Type B pancreatic cell (in vitro differentiated cells): ENCODE data around the gene HPSE2. TPM values are rescaled to one million over a fixed set of nuclear protein-coding genes. Genes with fewer than 3 reads are reported as not detected.

Experiments
- DNase-seq: peaks from one replicate; pipeline ENCODE4 v3.0.0; 2021; ENCODE audit warnings: mixed read lengths; ENCODE audit not compliant: unreplicated experiment; ENCODE audit errors: extremely low spot score
- H3K27ac Mint-ChIP-seq: 2 replicates; pipeline ENCODE4 v1.8.0; 2021; ENCODE audit warnings: mild to moderate bottlenecking, mixed read lengths
- H3K27me3 Mint-ChIP-seq: 2 replicates; pipeline ENCODE4 v1.8.0; 2021; ENCODE audit warnings: mixed read lengths
- H3K36me3 Mint-ChIP-seq: 2 replicates; pipeline ENCODE4 v1.8.0; 2021; ENCODE audit warnings: mixed read lengths
- H3K4me1 Mint-ChIP-seq: one replicate; pipeline ENCODE4 v1.8.0; 2021; ENCODE audit warnings: mixed read lengths; ENCODE audit not compliant: unreplicated experiment
- H3K4me3 Mint-ChIP-seq: 2 replicates; pipeline ENCODE4 v1.8.0; 2021; ENCODE audit warnings: mild to moderate bottlenecking, mixed read lengths
- H3K9me3 Mint-ChIP-seq: 2 replicates; pipeline ENCODE4 v1.8.0; 2021; ENCODE audit warnings: mixed read lengths
- CTCF ChIP-seq: fragments of 200-600 bp; sonication (generic); conservative IDR thresholded peaks from 2 replicates; pipeline ENCODE4 v1.5.0; 2021; ENCODE audit warnings: antibody characterized with exemption, mild to moderate bottlenecking
- total RNA-seq: library from RNA; stranded (reverse); gene quantifications from 2 replicates; pipeline ENCODE4 v1.2.1, GENCODE V29; 2021; ENCODE audit warnings: low replicate concordance

HPSE2 gene
- total RNA-seq, 1 donor from 2014 or later, result 19.8 TPM

GRCh38 chr10:98943681-98944080 is 292.0 kb downstream of the HPSE2 start:
- Mint-ChIP-seq H3K4me3 (no peak overlapping the region), H3K27me3 (peaks cover 3% of the 10 kb centered on the region), H3K4me1 (no peaks in the 10 kb centered on the region), H3K36me3 (no peaks in the 10 kb centered on the region), H3K9me3 (peaks cover 5% of the 10 kb centered on the region), H3K27ac (no peak overlapping the region)
- DNase-seq, result no peak
- TF ChIP-seq CTCF, result no peak

- H3K4me1 Mint-ChIP-seq, result no peaks in the 10 kb centered on the region
- H3K9me3 Mint-ChIP-seq, result peaks cover 6% of the 10 kb centered on the region
- TF ChIP-seq CTCF, result no peak
- no peak overlapping the region for H3K4me3 Mint-ChIP-seq
- no peaks in the 10 kb centered on the region for H3K36me3 Mint-ChIP-seq
- H3K27ac Mint-ChIP-seq, result no peak overlapping the region
- DNase-seq, result no peak
- H3K27me3 Mint-ChIP-seq, result no peaks in the 10 kb centered on the region
Observed at GRCh38 chr10:98929709-98930108, 305.9 kb downstream of the HPSE2 start.

GRCh38 chr10:98925651-98926050 is 310.0 kb downstream of the HPSE2 start:
- Mint-ChIP-seq H3K27me3 (no peaks in the 10 kb centered on the region), H3K36me3 (no peaks in the 10 kb centered on the region), H3K4me1 (peaks cover 7% of the 10 kb centered on the region), H3K9me3 (no peaks in the 10 kb centered on the region), H3K27ac (no peak overlapping the region), H3K4me3 (no peak overlapping the region)
- TF ChIP-seq CTCF, result no peak
- no peak for DNase-seq

GRCh38 chr10:98924526-98924925 is 311.1 kb downstream of the HPSE2 start:
- Mint-ChIP-seq H3K36me3 (no peaks in the 10 kb centered on the region), H3K27ac (no peak overlapping the region), H3K27me3 (no peaks in the 10 kb centered on the region), H3K9me3 (no peaks in the 10 kb centered on the region), H3K4me1 (peaks cover 7% of the 10 kb centered on the region), H3K4me3 (no peak overlapping the region)
- DNase-seq, result no peak
- TF ChIP-seq CTCF, result no peak

GRCh38 chr10:98921316-98921715 is 314.3 kb downstream of the HPSE2 start:
- no peak for DNase-seq
- H3K4me1 Mint-ChIP-seq, result peaks cover 15% of the 10 kb centered on the region
- no peak for TF ChIP-seq CTCF
- no peak overlapping the region for H3K27ac Mint-ChIP-seq
- no peak overlapping the region for H3K4me3 Mint-ChIP-seq
- H3K27me3 Mint-ChIP-seq, result no peaks in the 10 kb centered on the region
- H3K9me3 Mint-ChIP-seq, result no peaks in the 10 kb centered on the region
- no peaks in the 10 kb centered on the region for H3K36me3 Mint-ChIP-seq

GRCh38 chr10:98920807-98921206 is 314.8 kb downstream of the HPSE2 start:
- peaks cover 18% of the 10 kb centered on the region for H3K4me1 Mint-ChIP-seq
- DNase-seq, result no peak
- no peaks in the 10 kb centered on the region for H3K36me3 Mint-ChIP-seq
- H3K9me3 Mint-ChIP-seq, result no peaks in the 10 kb centered on the region
- H3K27ac Mint-ChIP-seq, result no peak overlapping the region
- no peak for TF ChIP-seq CTCF
- no peaks in the 10 kb centered on the region for H3K27me3 Mint-ChIP-seq
- no peak overlapping the region for H3K4me3 Mint-ChIP-seq
